ENCODE measurements around the gene PCDHGA1. TPM values are rescaled to one million over a fixed set of nuclear protein-coding genes. Genes with fewer than 3 reads are reported as not detected.
A peak's percentile ranks its signal among the peaks of the same experiment; 100 is the strongest.
"Not testable (repeated sequence)": the region's sequence is repeated elsewhere in the genome, so short reads cannot be mapped to it uniquely, and the experiment has no call there.

The PCDHGA1 gene
- total and polyA plus RNA-seq, 7 donors, result 0.27 to 2.1 (median 0.59) TPM

- no peak for DNase-seq
- 37 to 46% (median 42%) methylated on average over 35 to 42 of the region's 42 CpGs for WGBS, 3 donors
- TF ChIP-seq, protein P1, sequence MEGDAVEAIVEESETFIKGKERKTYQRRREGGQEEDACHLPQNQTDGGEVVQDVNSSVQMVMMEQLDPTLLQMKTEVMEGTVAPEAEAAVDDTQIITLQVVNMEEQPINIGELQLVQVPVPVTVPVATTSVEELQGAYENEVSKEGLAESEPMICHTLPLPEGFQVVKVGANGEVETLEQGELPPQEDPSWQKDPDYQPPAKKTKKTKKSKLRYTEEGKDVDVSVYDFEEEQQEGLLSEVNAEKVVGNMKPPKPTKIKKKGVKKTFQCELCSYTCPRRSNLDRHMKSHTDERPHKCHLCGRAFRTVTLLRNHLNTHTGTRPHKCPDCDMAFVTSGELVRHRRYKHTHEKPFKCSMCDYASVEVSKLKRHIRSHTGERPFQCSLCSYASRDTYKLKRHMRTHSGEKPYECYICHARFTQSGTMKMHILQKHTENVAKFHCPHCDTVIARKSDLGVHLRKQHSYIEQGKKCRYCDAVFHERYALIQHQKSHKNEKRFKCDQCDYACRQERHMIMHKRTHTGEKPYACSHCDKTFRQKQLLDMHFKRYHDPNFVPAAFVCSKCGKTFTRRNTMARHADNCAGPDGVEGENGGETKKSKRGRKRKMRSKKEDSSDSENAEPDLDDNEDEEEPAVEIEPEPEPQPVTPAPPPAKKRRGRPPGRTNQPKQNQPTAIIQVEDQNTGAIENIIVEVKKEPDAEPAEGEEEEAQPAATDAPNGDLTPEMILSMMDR (IDR thresholded peaks at IDR 0.05), result no peak
- Histone ChIP-seq H3K4me1 (no peaks in the 10 kb centered on the region), H3K27ac (no peak overlapping the region), H3K4me3 (peak overlapping the region; percentile 20), H3K27me3 (ENCODE audit: insufficient read depth in 3 of 3, low read length in 2 of 3) (peaks cover 0 to 28% (median 12%) of the 10 kb centered on the region in 3 donors), H3K9me3 (peaks cover 15% of the 10 kb centered on the region), H3K36me3 (ENCODE audit: insufficient read depth in 1 of 2, low read depth in 1 of 2) (no peaks in the 10 kb centered on the region)
- intact Hi-C loops (cut with DNase I), result loop anchor here in 1 of 2 donors (5.0 kb wide), 1 partner anchor 99 kb away; no protein-coding TSS in a partner anchor
- ATAC-seq, result no peak
Measured at GRCh38 chr5:141422742-141423291, 92.5 kb downstream of the PCDHGA1 start.

- Histone ChIP-seq H3K36me3 (ENCODE audit: insufficient read depth in 1 of 2, low read depth in 1 of 2) (no peaks in the 10 kb centered on the region), H3K27ac (no peak overlapping the region), H3K9me3 (peaks cover 10% of the 10 kb centered on the region), H3K27me3 (ENCODE audit: insufficient read depth in 3 of 3, low read length in 2 of 3) (peaks cover 0 to 9% (median 6%) of the 10 kb centered on the region in 3 donors), H3K4me3 (no peak overlapping the region), H3K4me1 (no peaks in the 10 kb centered on the region)
- TF ChIP-seq, protein P1 (IDR thresholded peaks at IDR 0.05), result no peak
- WGBS, 3 donors, result 55 to 59% (median 57%) methylated on average over 53 of the region's 53 CpGs
- ATAC-seq (no peak), DNase-seq (no peak)
- intact Hi-C loops (cut with DNase I), result loop anchor here in 1 of 2 donors (5.0 kb wide), 1 partner anchor 44 kb away; no protein-coding TSS in a partner anchor
Measured at GRCh38 chr5:141427783-141428426, 97.6 kb downstream of the PCDHGA1 start.

DNA sequence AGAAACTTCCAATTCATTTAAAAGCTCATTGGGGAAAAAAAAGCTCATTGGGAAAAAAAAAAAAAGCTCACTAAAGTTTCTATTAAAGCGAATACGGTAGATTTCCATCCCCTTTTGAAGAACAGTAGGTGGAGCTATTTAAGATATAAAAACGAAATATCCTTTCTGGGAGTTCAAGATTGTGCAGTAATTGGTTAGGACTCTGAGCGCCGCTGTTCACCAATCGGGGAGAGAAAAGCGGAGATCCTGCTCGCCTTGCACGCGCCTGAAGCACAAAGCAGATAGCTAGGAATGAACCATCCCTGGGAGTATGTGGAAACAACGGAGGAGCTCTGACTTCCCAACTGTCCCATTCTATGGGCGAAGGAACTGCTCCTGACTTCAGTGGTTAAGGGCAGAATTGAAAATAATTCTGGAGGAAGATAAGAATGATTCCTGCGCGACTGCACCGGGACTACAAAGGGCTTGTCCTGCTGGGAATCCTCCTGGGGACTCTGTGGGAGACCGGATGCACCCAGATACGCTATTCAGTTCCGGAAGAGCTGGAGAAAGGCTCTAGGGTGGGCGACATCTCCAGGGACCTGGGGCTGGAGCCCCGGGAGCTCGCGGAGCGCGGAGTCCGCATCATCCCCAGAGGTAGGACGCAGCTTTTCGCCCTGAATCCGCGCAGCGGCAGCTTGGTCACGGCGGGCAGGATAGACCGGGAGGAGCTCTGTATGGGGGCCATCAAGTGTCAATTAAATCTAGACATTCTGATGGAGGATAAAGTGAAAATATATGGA lies 100.2 kb downstream of the PCDHGA1 start, which contains the start of gene PCDHGA12:
TSS of gene PCDHGA12 (plus strand) at position 176 of the 782 bp plus-strand sequence. CDS start at position 429, 253 bp downstream.
- TF ChIP-seq, protein P1 (IDR thresholded peaks at IDR 0.05), result peak; percentile 66
- intact Hi-C loops (cut with DNase I), result loop anchor here (5.0 kb wide), 3 partner anchors 47 to 127 kb away; partner anchors contain the start of gene PCDHGC3 (in 1 of the 2)
- H3K9me3 ChIP-seq, result peaks cover 10% of the 10 kb centered on the region
- WGBS, 3 donors, result 21 to 29% (median 25%) methylated on average over 33 of the region's 33 CpGs
- DNase-seq (peak; percentile 69 to 82), ATAC-seq (peak; percentile 90 to 95 (median 90))
- no peaks in the 10 kb centered on the region for H3K36me3 ChIP-seq (ENCODE audit: insufficient read depth in 1 of 2, low read depth in 1 of 2)
- peak within 1 kb of the TSS; percentile 56 for H3K27ac ChIP-seq
- peaks cover 0 to 11% (median 6%) of the 10 kb centered on the region in 3 donors for H3K27me3 ChIP-seq (ENCODE audit: insufficient read depth in 3 of 3, low read length in 2 of 3)
- peak within 1 kb of the TSS; percentile 64 for H3K4me3 ChIP-seq
- H3K4me1 ChIP-seq, result no peaks in the 10 kb centered on the region

DNA sequence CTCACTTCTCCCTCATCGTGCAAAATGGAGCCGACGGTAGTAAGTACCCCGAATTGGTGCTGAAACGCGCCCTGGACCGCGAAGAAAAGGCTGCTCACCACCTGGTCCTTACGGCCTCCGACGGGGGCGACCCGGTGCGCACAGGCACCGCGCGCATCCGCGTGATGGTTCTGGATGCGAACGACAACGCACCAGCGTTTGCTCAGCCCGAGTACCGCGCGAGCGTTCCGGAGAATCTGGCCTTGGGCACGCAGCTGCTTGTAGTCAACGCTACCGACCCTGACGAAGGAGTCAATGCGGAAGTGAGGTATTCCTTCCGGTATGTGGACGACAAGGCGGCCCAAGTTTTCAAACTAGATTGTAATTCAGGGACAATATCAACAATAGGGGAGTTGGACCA lies 101.0 kb downstream of the PCDHGA1 start:
- Histone ChIP-seq H3K27me3 (ENCODE audit: insufficient read depth in 3 of 3, low read length in 2 of 3) (peaks cover 0 to 11% (median 6%) of the 10 kb centered on the region in 3 donors), H3K9me3 (peaks cover 10% of the 10 kb centered on the region), H3K36me3 (ENCODE audit: insufficient read depth in 1 of 2, low read depth in 1 of 2) (no peaks in the 10 kb centered on the region), H3K27ac (no peak overlapping the region), H3K4me3 (peak overlapping the region; percentile 64), H3K4me1 (no peaks in the 10 kb centered on the region)
- intact Hi-C loops (cut with DNase I), result loop anchor here (5.0 kb wide), 3 partner anchors 46 to 126 kb away; partner anchors contain the start of gene PCDHGC3 (in 1 of the 2)
- TF ChIP-seq, protein P1 (IDR thresholded peaks at IDR 0.05), result no peak
- peak; percentile 40 to 70 (median 58) for ATAC-seq
- 17 to 29% (median 25%) methylated on average over 37 of the region's 37 CpGs for WGBS, 3 donors
- no peak for DNase-seq

DNA sequence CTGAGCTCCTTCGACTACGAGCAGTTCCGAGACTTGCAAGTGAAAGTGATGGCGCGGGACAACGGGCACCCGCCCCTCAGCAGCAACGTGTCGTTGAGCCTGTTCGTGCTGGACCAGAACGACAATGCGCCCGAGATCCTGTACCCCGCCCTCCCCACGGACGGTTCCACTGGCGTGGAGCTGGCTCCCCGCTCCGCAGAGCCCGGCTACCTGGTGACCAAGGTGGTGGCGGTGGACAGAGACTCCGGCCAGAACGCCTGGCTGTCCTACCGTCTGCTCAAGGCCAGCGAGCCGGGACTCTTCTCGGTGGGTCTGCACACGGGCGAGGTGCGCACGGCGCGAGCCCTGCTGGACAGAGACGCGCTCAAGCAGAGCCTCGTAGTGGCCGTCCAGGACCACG lies 102.0 kb downstream of the PCDHGA1 start:
- H3K4me1 ChIP-seq; H3K27ac ChIP-seq; H3K36me3 ChIP-seq (ENCODE audit: insufficient read depth in 1 of 2, low read depth in 1 of 2); ATAC-seq; H3K27me3 ChIP-seq (ENCODE audit: insufficient read depth in 3 of 3, low read length in 2 of 3); H3K9me3 ChIP-seq; DNase-seq: not testable (repeated sequence)
- 45 to 47% (median 45%) methylated on average over 29 to 38 of the region's 38 CpGs for WGBS, 3 donors
- H3K4me3 ChIP-seq, result peak overlapping the region; percentile 64
- intact Hi-C loops (cut with DNase I), result loop anchor here (5.0 kb wide), 3 partner anchors 45 to 125 kb away; partner anchors contain the start of gene PCDHGC3 (in 1 of the 2)

- 36 to 38% (median 37%) methylated on average over 23 to 29 of the region's 29 CpGs for whole genome bisulfite sequencing, 3 donors
- intact Hi-C loops (cut with DNase I), result loop anchor here (5.0 kb wide), 3 partner anchors 45 to 125 kb away; partner anchors contain the start of gene PCDHGC3 (in 1 of the 2)
- H3K36me3 ChIP-seq (ENCODE audit: insufficient read depth in 1 of 2, low read depth in 1 of 2); ATAC-seq; DNase-seq; H3K27ac ChIP-seq; H3K27me3 ChIP-seq (ENCODE audit: insufficient read depth in 3 of 3, low read length in 2 of 3); H3K9me3 ChIP-seq; H3K4me1 ChIP-seq: not testable (repeated sequence)
- peak overlapping the region; percentile 20 for H3K4me3 ChIP-seq
Measured at GRCh38 chr5:141432726-141433125, 102.4 kb downstream of the PCDHGA1 start.

Data from psoas muscle (tissue), 8 donors.